Activated T-helper 1 cell treated with anti-CD3 and anti-CD28 coated beads, Interleukin-2, amount 50 U/mL, for 16 hours (primary cell): ENCODE measurements around the gene SLC22A7.
"Not testable (repeated sequence)": the region's sequence is repeated elsewhere in the genome, so short reads cannot be mapped to it uniquely, and the experiment has no call there.

Source experiments
- DNase-seq, 2 donors: peaks; one replicate each; pipeline ENCODE4 v3.0.0-alpha.2; 2020; ENCODE audit warnings: low read depth in 1 of 2, low spot score in 1 of 2

The SLC22A7 gene

DNA sequence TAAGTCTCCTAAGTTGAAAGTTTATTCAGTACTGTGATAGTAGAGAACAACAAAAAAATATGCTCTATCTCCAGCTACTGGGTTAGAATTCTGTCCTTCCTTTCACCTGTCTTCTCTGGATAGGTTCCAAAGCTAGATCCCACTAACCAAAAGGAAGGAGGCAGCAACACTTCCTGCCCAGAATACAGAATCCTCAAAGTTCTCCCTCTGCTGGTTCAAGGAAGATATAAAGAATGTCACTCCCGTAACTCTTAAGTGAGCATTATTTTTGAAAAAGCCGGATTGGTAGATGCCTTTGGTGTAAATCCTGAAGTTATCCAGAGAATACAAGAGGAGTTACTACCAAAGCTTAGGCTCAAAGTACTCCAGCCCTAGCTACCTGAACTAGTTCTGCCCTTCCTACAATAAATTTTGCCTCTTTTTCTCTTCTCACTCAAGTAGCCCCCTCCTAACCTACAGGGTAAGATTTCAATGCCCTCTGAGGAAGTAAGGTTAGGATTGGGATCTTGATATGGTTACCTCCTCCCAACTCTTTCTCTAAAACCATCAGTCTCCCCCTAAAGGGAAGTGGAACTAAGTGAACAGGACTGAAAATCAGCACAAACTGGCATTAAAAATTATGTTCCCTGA lies 36.5 kb downstream of the SLC22A7 start:
- DNase-seq, result no peak

DNA sequence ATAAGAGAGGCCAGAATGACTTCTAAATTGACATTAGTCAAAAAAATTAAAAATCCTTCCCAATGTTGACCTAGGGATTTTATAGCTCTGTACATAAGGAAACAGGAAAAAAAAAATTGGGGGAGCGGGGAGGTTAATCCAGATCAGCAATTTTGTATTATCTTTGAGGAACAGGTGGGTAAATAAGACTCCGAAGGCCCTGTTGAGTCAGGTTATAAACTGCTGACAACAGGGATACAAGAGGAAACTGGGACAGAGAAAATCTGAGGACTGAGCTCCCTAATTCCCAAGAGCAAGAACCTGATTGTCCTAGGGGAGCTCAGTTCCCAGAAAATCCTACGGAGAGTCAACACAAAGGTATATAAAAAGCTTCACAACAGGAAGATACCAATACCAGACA lies 37.4 kb downstream of the SLC22A7 start:
- no peak for DNase-seq

DNA sequence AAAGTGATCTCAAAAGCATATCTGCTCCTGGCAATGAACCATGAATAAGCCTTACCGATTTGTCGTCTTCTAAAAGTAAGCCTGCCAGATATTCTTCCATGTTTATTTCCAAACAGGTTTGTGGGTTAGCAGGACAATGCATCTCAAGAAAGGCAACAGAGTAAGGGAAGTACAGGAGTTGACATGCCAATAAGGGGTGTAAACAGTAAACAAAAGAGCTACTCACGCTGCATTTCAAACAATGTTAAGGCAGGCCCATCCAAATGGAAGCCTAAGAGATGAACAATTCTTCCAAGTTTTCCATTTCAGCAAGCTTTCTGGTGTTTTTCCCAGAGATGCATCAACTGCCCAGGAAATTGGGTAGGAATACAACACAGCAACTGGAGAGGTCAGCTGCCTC lies 38.3 kb downstream of the SLC22A7 start:
- DNase-seq, result no peak

DNA sequence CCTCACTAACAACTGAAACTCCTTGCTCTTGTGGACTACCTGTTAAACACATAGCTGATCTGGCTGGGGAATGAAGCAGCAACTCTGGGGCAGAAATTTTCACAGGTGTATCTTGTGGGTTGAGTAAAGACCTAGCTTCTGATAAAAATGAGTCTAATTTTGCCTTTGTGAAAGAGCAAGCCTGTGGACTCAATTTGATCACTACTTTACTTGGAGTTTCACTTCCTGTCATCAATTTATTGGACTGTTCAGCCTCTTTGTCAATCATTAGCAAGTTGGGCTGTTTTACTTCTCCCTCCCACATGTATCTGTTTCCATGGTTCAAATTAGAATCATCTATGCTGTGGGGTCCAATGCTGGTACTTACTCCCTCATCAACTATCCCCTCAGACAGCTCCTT lies 40.2 kb downstream of the SLC22A7 start:
- DNase-seq, result no peak

DNA sequence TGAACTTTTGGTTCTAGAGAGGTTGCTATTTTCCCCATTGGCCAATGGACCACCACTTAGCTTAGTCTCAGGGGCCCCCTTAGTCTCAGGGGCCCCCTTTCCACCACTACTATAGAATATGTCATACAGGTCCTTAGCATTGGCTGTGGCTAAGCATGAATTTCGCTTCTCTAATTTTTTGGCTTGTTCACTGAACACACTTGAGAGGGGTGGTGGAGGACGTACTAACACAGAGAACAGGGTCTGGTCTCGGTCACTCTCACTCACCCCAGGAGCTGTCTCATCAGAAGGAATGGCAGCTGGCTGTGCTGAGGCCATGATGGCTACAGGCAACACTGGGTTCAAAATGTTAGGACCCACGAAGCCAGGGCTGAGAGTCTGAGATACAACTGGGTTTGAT lies 41.1 kb downstream of the SLC22A7 start:
- no peak for DNase-seq

DNA sequence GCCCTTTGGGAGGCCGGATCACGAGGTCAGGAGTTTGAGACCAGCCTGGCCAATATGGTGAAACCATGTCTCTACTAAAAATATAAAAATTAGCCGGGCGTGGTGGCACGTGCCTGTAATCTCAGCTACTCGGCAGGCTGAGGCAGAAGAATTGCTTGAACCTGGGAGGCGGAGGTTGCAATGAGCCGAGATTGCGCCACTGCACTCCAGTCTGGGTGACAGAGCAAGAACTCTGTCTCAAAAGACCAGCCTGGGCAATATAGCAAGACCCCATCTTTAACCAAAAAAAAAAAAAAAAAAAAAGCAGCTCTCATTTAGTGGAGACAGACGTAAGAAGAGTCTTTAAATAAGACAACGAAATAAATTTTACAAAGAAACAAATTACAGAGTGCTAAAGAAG lies 48.2 kb downstream of the SLC22A7 start:
- DNase-seq, result not testable (repeated sequence)

DNA sequence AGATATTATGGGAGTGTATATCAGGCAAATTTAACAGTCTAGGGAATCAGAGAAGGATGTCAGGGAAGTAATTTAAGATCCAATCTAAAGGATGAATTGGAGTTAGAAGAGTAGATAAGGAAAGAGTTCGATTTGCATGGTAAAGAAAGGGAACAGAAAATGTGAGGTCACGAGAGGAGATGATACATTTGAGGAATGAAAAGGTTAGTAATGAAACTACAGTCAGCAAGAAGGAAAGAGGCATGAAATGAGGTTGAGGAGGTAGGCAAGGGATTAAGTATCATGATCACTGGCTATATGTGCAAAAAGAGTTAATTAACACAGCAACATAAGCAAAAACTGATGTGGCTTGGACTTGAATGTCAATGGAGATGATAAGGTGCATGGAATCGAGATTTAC lies 49.0 kb downstream of the SLC22A7 start:
- DNase-seq, result no peak

DNA sequence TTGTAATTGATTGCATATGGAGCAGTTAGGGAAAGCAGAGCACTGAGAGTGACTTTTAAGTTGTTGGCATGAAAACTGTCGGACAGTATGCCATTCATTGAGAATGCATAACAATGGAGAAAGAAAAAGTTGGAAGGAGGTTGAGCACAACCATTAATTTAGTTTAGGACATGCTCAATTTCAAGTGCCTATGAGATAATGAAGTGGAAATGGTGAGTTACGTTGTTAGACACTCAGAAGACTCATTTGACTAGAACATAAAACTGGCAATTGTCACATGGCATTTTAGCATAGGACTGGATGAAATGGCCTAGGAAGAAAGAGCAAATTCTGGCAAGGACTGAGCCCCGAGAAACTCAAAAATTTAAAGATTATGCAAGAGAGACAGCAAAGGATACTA lies 49.4 kb downstream of the SLC22A7 start:
- DNase-seq, result no peak

DNA sequence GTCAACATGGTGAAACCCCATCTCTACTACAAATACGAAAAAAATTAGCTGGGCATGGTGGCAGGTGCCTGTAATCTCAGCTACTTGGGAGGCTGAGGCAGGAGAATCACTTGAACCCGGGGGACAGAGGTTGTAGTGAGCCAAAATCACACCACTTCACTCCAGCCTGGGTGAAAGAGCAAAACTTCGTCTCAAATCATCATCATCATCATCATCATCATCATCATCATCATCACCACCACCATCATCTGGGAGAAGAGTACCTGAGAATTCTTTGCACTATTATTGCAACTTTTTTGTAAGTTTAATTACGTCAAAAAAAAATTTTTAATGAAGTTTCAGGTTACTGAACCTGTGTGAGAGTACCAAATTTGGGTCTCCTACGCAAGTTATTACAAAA lies 53.9 kb downstream of the SLC22A7 start:
- DNase-seq, result not testable (repeated sequence)
